Endothelial cell of umbilical vein (primary cell): ENCODE measurements around the gene RAB3GAP2. TPM values are rescaled to one million over a fixed set of nuclear protein-coding genes. Genes with fewer than 3 reads are reported as not detected.

Experiments used
- BruUV-seq: library from RNA; stranded (reverse); fragments of 400-500 nt; replicated peaks from 2 replicates; lab custom pipeline; 2021; lab: Mats Ljungman, UMichigan
- CTCF ChIA-PET: fragments of 300-600, 350-600 bp; sonication (Branson Sonifier 250); formaldehyde crosslinking; loops from one replicate; lab custom pipeline; 2021; ENCODE audit warnings: antibody characterized with exemption, inconsistent platforms; lab: Charles Lee
- POLR2A ChIA-PET: fragments of 300-600, 350-600 bp; sonication (Branson Sonifier 250); formaldehyde crosslinking; loops from one replicate; lab custom pipeline; 2021; ENCODE audit warnings: antibody characterized with exemption, inconsistent platforms; lab: Charles Lee
- DNase-seq: peaks from one replicate; pipeline ENCODE4 v3.0.0-alpha.2; 2011; ENCODE audit warnings: low read depth, low spot score
- FAIRE-seq: peaks from 2 replicates; lab custom pipeline; 2011; peaks lifted over from hg19 to GRCh38; lab: Jason Lieb, UNC
- H2AFZ ChIP-seq: 2 replicates; pipeline ENCODE4 v1.6.0; 2012; ENCODE audit warnings: low read depth, low read length, control low read depth, inconsistent platforms
- H3K27ac ChIP-seq: 2 replicates; pipeline ENCODE4 v1.5.1; 2011; ENCODE audit warnings: low read depth, mild to moderate bottlenecking, control low read depth, low read length, moderate library complexity; ENCODE audit not compliant: insufficient read depth
- H3K27me3 ChIP-seq, 2 experiments: 2 replicates each; pipeline versions ENCODE4 v1.6.0 to v1.6.1; 2011; ENCODE audit warnings: low read length in 2 of 2, mixed read lengths in 1 of 2; ENCODE audit not compliant: control insufficient read depth in 2 of 2, insufficient read depth in 2 of 2
- H3K36me3 ChIP-seq, 2 experiments: 2 replicates in 1 of 2; 3 replicates in 1 of 2; pipeline ENCODE4 v1.5.1; 2011; ENCODE audit warnings: low read length in 2 of 2, mild to moderate bottlenecking in 1 of 2, moderate library complexity in 1 of 2; ENCODE audit not compliant: control insufficient read depth in 2 of 2, insufficient read depth in 2 of 2; ENCODE audit errors: extremely low read depth in 1 of 2
- H3K4me1 ChIP-seq: 3 replicates; pipeline ENCODE4 v1.5.1; 2011; ENCODE audit warnings: mild to moderate bottlenecking, low read length; ENCODE audit not compliant: control insufficient read depth, insufficient read depth; ENCODE audit errors: extremely low read depth
- H3K4me2 ChIP-seq: 2 replicates; pipeline ENCODE4 v1.6.1; 2011; ENCODE audit warnings: low read length, control low read depth, mixed read lengths; ENCODE audit not compliant: insufficient read depth
- H3K4me3 ChIP-seq, 3 experiments: fragments of 200-600 bp in 1 of 3; sonication (generic), shearing (Covaris generic) in 1 of 3; replicated peaks in 1 of 3; 2 replicates each; pipeline ENCODE4 v1.5.1; 2011 to 2016; ENCODE audit warnings: control low read depth in 3 of 3, low read length in 3 of 3, mild to moderate bottlenecking in 2 of 3, inconsistent platforms in 1 of 3, low read depth in 1 of 3, moderate library complexity in 1 of 3; ENCODE audit not compliant: insufficient read depth in 1 of 3
- H3K79me2 ChIP-seq: 2 replicates; pipeline ENCODE4 v1.6.0; 2012; ENCODE audit warnings: low read length, inconsistent platforms; ENCODE audit not compliant: control insufficient read depth, insufficient read depth
- H3K9ac ChIP-seq: replicated peaks from 2 replicates; pipeline ENCODE3; 2011; ENCODE audit warnings: low read length, control low read depth; ENCODE audit not compliant: insufficient read depth; ENCODE audit errors: extremely low read depth
- H3K9me1 ChIP-seq: replicated peaks from 3 replicates; pipeline ENCODE4 v1.6.0; 2011; ENCODE audit warnings: mild to moderate bottlenecking, low read length; ENCODE audit not compliant: control insufficient read depth, insufficient read depth; ENCODE audit errors: extremely low read depth
- H3K9me3 ChIP-seq: replicated peaks from 2 replicates; pipeline ENCODE4 v1.5.1; 2012; ENCODE audit warnings: low read length, inconsistent platforms; ENCODE audit not compliant: control insufficient read depth, insufficient read depth
- H4K20me1 ChIP-seq: replicated peaks from 2 replicates; pipeline ENCODE3; 2011; ENCODE audit warnings: mild to moderate bottlenecking, low read length; ENCODE audit not compliant: control insufficient read depth, insufficient read depth; ENCODE audit errors: extremely low read depth
- CTCF ChIP-seq, 2 donors: IDR thresholded peaks; 1 replicate in 1 of 2; 2 replicates in 1 of 2; pipeline ENCODE4 v1.5.1; 2011; ENCODE audit warnings: low read length in 2 of 2, mild to moderate bottlenecking in 2 of 2, moderate library complexity in 2 of 2, control low read depth in 1 of 2, inconsistent platforms in 1 of 2, low read depth in 1 of 2; ENCODE audit not compliant: insufficient read depth in 1 of 2; ENCODE audit errors: extremely low read depth in 1 of 2
- EZH2 ChIP-seq: IDR thresholded peaks from 2 replicates; pipeline ENCODE4 v1.6.1; 2012; ENCODE audit warnings: borderline replicate concordance, low read depth, mild to moderate bottlenecking, moderate library complexity, low read length, inconsistent platforms; ENCODE audit not compliant: severe bottlenecking
- FOS ChIP-seq: IDR thresholded peaks from 2 replicates; pipeline ENCODE4 v1.6.1; 2011; ENCODE audit warnings: mild to moderate bottlenecking, low read length, moderate library complexity, borderline replicate concordance; ENCODE audit not compliant: insufficient read depth
- GATA2 ChIP-seq: IDR thresholded peaks from 2 replicates; pipeline ENCODE4 v1.7.0; 2011; ENCODE audit warnings: low read depth, mild to moderate bottlenecking, moderate library complexity, mixed read lengths, low read length; ENCODE audit not compliant: insufficient read length, insufficient read depth
- JUN ChIP-seq: IDR thresholded peaks from 2 replicates; pipeline ENCODE4 v1.6.1; 2011; ENCODE audit warnings: borderline replicate concordance, low read depth; ENCODE audit not compliant: insufficient read length, insufficient read depth
- MAX ChIP-seq: IDR thresholded peaks from 2 replicates; pipeline ENCODE4 v1.6.1; 2011; ENCODE audit not compliant: insufficient read depth, insufficient read length
- MYC ChIP-seq: IDR thresholded peaks from one replicate; pipeline ENCODE4 v1.6.1; 2011; ENCODE audit warnings: mild to moderate bottlenecking, low read depth, low read length
- POLR2A ChIP-seq: IDR thresholded peaks from 2 replicates; pipeline ENCODE4 v1.6.1; 2012; ENCODE audit warnings: low read depth, mild to moderate bottlenecking, control low read depth, low read length
- POLR2AphosphoS5 ChIP-seq: IDR thresholded peaks from 2 replicates; pipeline ENCODE4 v1.6.1; 2012; ENCODE audit warnings: low read depth, mild to moderate bottlenecking, control low read depth, low read length, moderate library complexity; ENCODE audit not compliant: insufficient read depth
- dilution Hi-C: fragments of 300-500 bp; cut with MboI; formaldehyde crosslinking; loops from one replicate; pipeline ENCODE4 v1.15.0; 2019; ENCODE audit warnings: low sequenced_read_pairs; ENCODE audit not compliant: extremely low pct_ligation_motif_present
- intact Hi-C: fragments of 100-400 bp; cut with micrococcal nuclease; formaldehyde crosslinking; loops from one replicate; pipeline ENCODE4 v1.10.0; 2022
- polyA plus RNA-seq, 4 experiments: library from polyadenylated mRNA; depleted of rRNA in 3 of 4; stranded (reverse) in 3 of 4; unstranded in 1 of 4; fragments of >200 nt; gene quantifications; 2 replicates each; pipeline versions ENCODE4 v1.2.1 to v1.2.3, GENCODE V29; 2011 to 2012; ENCODE audit warnings: missing spikeins in 1 of 4
- total RNA-seq: library from RNA; stranded (reverse); gene quantifications from 2 replicates; pipeline ENCODE4 v1.2.3, GENCODE V29; 2021

Gene RAB3GAP2
- total and polyA plus RNA-seq, 2 donors (not counting 3 experiments of a cell fraction or from before 2014, with no cell fraction given) = 11.1 to 37.4 TPM

- Histone ChIP-seq H3K4me3 (no peak overlapping the region), H3K36me3 (no peaks in the 10 kb centered on the region), H3K79me2 (peaks cover 27% of the 10 kb centered on the region), H3K4me1 (peaks cover 14% of the 10 kb centered on the region), H3K4me2 (no peak overlapping the region), H2AFZ (no peak overlapping the region), H3K9me3 (no peaks in the 10 kb centered on the region), H3K9ac (no peak overlapping the region), H3K27me3 (peaks cover 23% of the 10 kb centered on the region in 2 experiments), H4K20me1 (no peaks in the 10 kb centered on the region), H3K27ac (no peak overlapping the region), H3K9me1 (no peaks in the 10 kb centered on the region)
- FAIRE-seq = no peak
- CTCF ChIA-PET = interaction anchor here (1.3 to 2.3 kb wide), 3 partner anchors 11 to 56 kb away, joined by 3 to 7 read pairs (median 3); no protein-coding TSS in a partner anchor
- no peak for DNase-seq
- POLR2A ChIA-PET = no interaction called here
- intact Hi-C loops (no loop called here), dilution Hi-C loops (no loop called here)
- TF ChIP-seq POLR2A (no peak), MAX (no peak), MYC (no peak), FOS (no peak), EZH2 (no peak), CTCF (IDR thresholded peaks at IDR 0.05; ENCODE audit: extremely low read depth in 1 of 2, insufficient read depth in 1 of 2, low read depth in 1 of 2, low read length in 2 of 2) (no peak), GATA2 (no peak), JUN (no peak), POLR2AphosphoS5 (no peak)
- BruUV-seq = no TSS peak
Measured at GRCh38 chr1:220274251-220274855, 2.1 kb upstream of the RAB3GAP2 start.
